GM12891 (cell line): ENCODE data around the gene VPS13D.

ENCODE experiments used
- POLR2A ChIP-seq: IDR thresholded peaks from 2 replicates; pipeline ENCODE4 v1.6.1; 2011; ENCODE audit warnings: low read depth, low read length, control low read depth
- POLR2AphosphoS5 ChIP-seq: IDR thresholded peaks from 2 replicates; pipeline ENCODE4 v1.6.1; 2011; ENCODE audit warnings: low read depth, low read length, control low read depth
- TAF1 ChIP-seq: IDR thresholded peaks from 2 replicates; pipeline ENCODE4 v1.6.1; 2011; ENCODE audit warnings: low read depth, low read length, control low read depth

DNA sequence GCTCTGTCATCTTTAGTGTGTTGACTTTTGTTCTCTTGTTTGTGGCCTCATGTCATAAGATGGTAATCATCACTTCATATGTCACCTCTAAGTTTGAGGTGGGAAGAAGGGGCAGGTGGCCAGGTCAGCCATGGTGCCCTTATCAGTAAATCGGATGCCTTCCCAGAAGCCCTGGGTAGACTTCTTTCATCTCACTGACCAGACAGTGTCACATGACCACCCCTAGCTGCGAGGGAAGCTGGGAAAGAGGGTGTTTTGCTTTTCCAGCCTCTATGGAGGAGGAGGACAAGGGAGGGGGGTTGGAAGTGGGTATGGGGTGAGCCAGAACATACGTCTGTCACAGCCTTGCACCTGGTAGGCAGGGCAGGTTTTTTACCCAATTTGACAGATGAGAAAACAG, 34.4 kb upstream of the VPS13D start:
- no peak for TF ChIP-seq POLR2A
- no peak for TF ChIP-seq POLR2AphosphoS5
- TF ChIP-seq TAF1 = no peak
